HepG2 (cell line): ENCODE data around the gene SNX19. TPM values are rescaled to one million over a fixed set of nuclear protein-coding genes. Genes with fewer than 3 reads are reported as not detected.

Experiments
- ATAC-seq: fragments of 200-7000 bp; cut with Tn5 transposase; 3 replicates; pipeline ENCODE4 v1.9.1; 2020; ENCODE audit warnings: mild to moderate bottlenecking, moderate library complexity
- Bru-seq: library from RNA; stranded (reverse); fragments of 400-500 nt; gene quantifications from one replicate; lab custom pipeline; 2021; lab: Mats Ljungman, UMichigan
- BruChase-seq, 2 experiments: library from RNA; stranded (reverse); fragments of 400-500 nt; gene quantifications; one replicate each; lab custom pipeline; 2021; lab: Mats Ljungman, UMichigan
- BruUV-seq: library from RNA; stranded (reverse); fragments of 400-500 nt; replicated peaks from 2 replicates; lab custom pipeline; 2021; lab: Mats Ljungman, UMichigan
- CTCF ChIA-PET: fragments of 300-600 bp; formaldehyde crosslinking; extraction: SDS; loops from one replicate; lab custom pipeline; 2021; ENCODE audit warnings: low total read pairs, inconsistent platforms, low intra/inter-chr PET ratio; lab: Yijun Ruan, JAX
- POLR2A ChIA-PET: fragments of 350-600 bp; sonication (Branson Sonifier 250); formaldehyde crosslinking; loops from one replicate; lab custom pipeline; 2020; ENCODE audit warnings: antibody characterized with exemption, inconsistent platforms; lab: Yijun Ruan, JAX
- DNase-seq: peaks from one replicate; pipeline ENCODE4 v3.0.0-alpha.2; 2015; ENCODE audit warnings: low spot score
- FAIRE-seq: peaks from 3 replicates; lab custom pipeline; 2011; peaks lifted over from hg19 to GRCh38; lab: Jason Lieb, UNC
- H2AFZ ChIP-seq: one replicate; pipeline ENCODE4 v1.6.1; 2011; ENCODE audit warnings: low read length, inconsistent platforms
- H3K27ac ChIP-seq: fragments of 300-600 bp; 3 replicates; pipeline ENCODE4 v1.8.0; 2011; ENCODE audit warnings: mixed run types, mild to moderate bottlenecking, mixed read lengths, low read length, inconsistent platforms; ENCODE audit not compliant: insufficient read depth; ENCODE audit errors: extremely low read length
- H3K27me3 ChIP-seq, 2 experiments: fragments of 200-600 bp in 1 of 2; 2 replicates in 1 of 2; 3 replicates in 1 of 2; pipeline versions ENCODE4 v1.6.0 to v1.8.0; 2011; ENCODE audit warnings: low read length in 2 of 2, mild to moderate bottlenecking in 2 of 2, moderate library complexity in 2 of 2, inconsistent platforms in 1 of 2; ENCODE audit not compliant: insufficient read depth in 2 of 2, control insufficient read depth in 1 of 2
- H3K36me3 ChIP-seq, 2 experiments: fragments of 200-600 bp in 1 of 2; replicated peaks in 1 of 2; 2 replicates in 1 of 2; 3 replicates in 1 of 2; pipeline versions ENCODE4 v1.5.1 to v1.8.0; 2011; ENCODE audit warnings: low read length in 2 of 2, inconsistent platforms in 1 of 2; ENCODE audit not compliant: insufficient read depth in 2 of 2, control insufficient read depth in 1 of 2
- H3K4me1 ChIP-seq: 2 replicates; pipeline ENCODE4 v1.5.1; 2012; ENCODE audit warnings: low read length, inconsistent platforms; ENCODE audit not compliant: insufficient read depth
- H3K4me2 ChIP-seq: 2 replicates; pipeline ENCODE4 v1.6.0; 2011; ENCODE audit warnings: low read depth, low read length, inconsistent platforms
- H3K4me3 ChIP-seq, 3 experiments: fragments of 200-600 bp in 1 of 3; sonication (generic), shearing (Covaris generic) in 1 of 3; replicated peaks in 1 of 3; 2 replicates each; pipeline ENCODE4 v1.5.1; 2011 to 2016; ENCODE audit warnings: low read length in 3 of 3, inconsistent platforms in 2 of 3, low read depth in 2 of 3, mild to moderate bottlenecking in 2 of 3, control low read depth in 1 of 3, mixed read lengths in 1 of 3; ENCODE audit not compliant: insufficient read depth in 1 of 3
- H3K79me2 ChIP-seq: one replicate; pipeline ENCODE4 v1.6.1; 2011; ENCODE audit warnings: low read length, inconsistent platforms; ENCODE audit not compliant: insufficient read depth
- H3K9ac ChIP-seq: 2 replicates; pipeline ENCODE4 v1.6.0; 2011; ENCODE audit warnings: mild to moderate bottlenecking, low read depth, low read length, inconsistent platforms; ENCODE audit not compliant: insufficient read depth
- H3K9me3 ChIP-seq: 2 replicates; pipeline ENCODE4 v1.5.1; 2012; ENCODE audit warnings: mild to moderate bottlenecking, low read length
- H4K20me1 ChIP-seq: 2 replicates; pipeline ENCODE4 v1.6.0; 2011; ENCODE audit warnings: inconsistent platforms, mild to moderate bottlenecking, low read length, moderate library complexity; ENCODE audit not compliant: insufficient read depth
- GATAD1 ChIP-seq: IDR thresholded peaks from 2 replicates; pipeline ENCODE4 v1.6.1; 2016; ENCODE audit warnings: missing genetic modification reagents, missing compliant biosample characterization
- HOXA3 ChIP-seq: sonication (generic); formaldehyde crosslinking; IDR thresholded peaks from 2 replicates; pipeline ENCODE4 v1.5.0; 2020; ENCODE audit warnings: missing genetic modification reagents
- JUND ChIP-seq: sonication (generic); formaldehyde crosslinking; IDR thresholded peaks from 2 replicates; pipeline ENCODE4 v1.8.0; 2022; ENCODE audit warnings: mild to moderate bottlenecking, missing genetic modification reagents
- MTF2 ChIP-seq: sonication (generic); formaldehyde crosslinking; IDR thresholded peaks from 2 replicates; pipeline ENCODE4 v1.5.0; 2020; ENCODE audit warnings: missing genetic modification reagents, borderline replicate concordance
- NONO ChIP-seq, 2 experiments: fragments of 450-650 bp in 1 of 2; sonication (generic) in 1 of 2; formaldehyde crosslinking in 1 of 2; IDR thresholded peaks in 1 of 2; conservative IDR thresholded peaks in 1 of 2; 2 replicates each; pipeline versions ENCODE4 v1.6.1 to v1.8.0; 2017 to 2022; ENCODE audit warnings: mild to moderate bottlenecking in 1 of 2, missing genetic modification reagents in 1 of 2, moderate library complexity in 1 of 2
- RORA ChIP-seq: sonication (generic); formaldehyde crosslinking; IDR thresholded peaks from 2 replicates; pipeline ENCODE4 v1.5.0; 2020; ENCODE audit warnings: mild to moderate bottlenecking, missing genetic modification reagents, moderate library complexity
- ZBTB8A ChIP-seq: sonication (generic); formaldehyde crosslinking; IDR thresholded peaks from 2 replicates; pipeline ENCODE4 v1.4.0; 2020; ENCODE audit warnings: mild to moderate bottlenecking, low read depth, missing genetic modification reagents, borderline replicate concordance
- ZNF564 ChIP-seq: sonication (generic); formaldehyde crosslinking; IDR thresholded peaks from 2 replicates; pipeline ENCODE4 v1.8.1; 2023; ENCODE audit warnings: mild to moderate bottlenecking, missing genetic modification reagents
- ZNF7 ChIP-seq: IDR thresholded peaks from 2 replicates; pipeline ENCODE4 v1.6.1; 2016; ENCODE audit warnings: missing biosample characterization, missing genetic modification reagents
- ZSCAN22 ChIP-seq: sonication (generic); formaldehyde crosslinking; IDR thresholded peaks from 2 replicates; pipeline ENCODE4 v1.4.0; 2020; ENCODE audit warnings: mild to moderate bottlenecking, missing genetic modification reagents
- WGBS: methylation state at CpG from one replicate; pipeline ENCODE4 v1.1.6; 2017; ENCODE audit warnings: low lambda C conversion rate; 5-methylcytosine and 5-hydroxymethylcytosine counted together
- in situ Hi-C: cut with HindIII; loops from 2 replicates; pipeline ENCODE4 v1.10.0; 2017; ENCODE audit warnings: low pct_unique_long_range_greater_than_20kb; ENCODE audit not compliant: extremely low pct_ligation_motif_present
- intact Hi-C: fragments of 100-400 bp; cut with micrococcal nuclease; formaldehyde crosslinking; loops from one replicate; pipeline ENCODE4 v1.10.0; 2022; ENCODE audit not compliant: unreplicated experiment
- long read RNA-seq, 2 experiments: library from RNA in 1 of 2; library from polyadenylated mRNA in 1 of 2; stranded (forward) in 1 of 2; unstranded in 1 of 2; transcript quantifications; one replicate each; pipeline ENCODE4 v2.0.0, GENCODE V29; 2019 to 2022
- polyA minus RNA-seq, 3 experiments: library from RNA; depleted of rRNA, polyadenylated mRNA; stranded (reverse); fragments of >200 nt; gene quantifications; 2 replicates each; pipeline ENCODE4 v1.2.3, GENCODE V29; 2011; ENCODE audit warnings: low replicate concordance in 1 of 3
- polyA plus RNA-seq, 8 experiments: library from polyadenylated mRNA; depleted of rRNA in 3 of 8; stranded (reverse) in 7 of 8; unstranded in 1 of 8; fragments of >200 nt; fragmentation: Illumina TruSeq in 4 of 8; extraction: Trizol in 4 of 8; gene quantifications; 2 replicates each; pipeline versions ENCODE4 v1.2.1 to v1.2.3, GENCODE V29; 2011 to 2016; ENCODE audit warnings: low read depth in 4 of 8, missing spikeins in 1 of 8, mixed read lengths in 1 of 8; ENCODE audit not compliant: insufficient read depth in 1 of 8
- total RNA-seq, 5 experiments: library from RNA; depleted of rRNA; stranded (reverse); fragments of >200 nt; fragmentation: Illumina TruSeq; extraction: Trizol; gene quantifications; 2 replicates each; pipeline ENCODE4 v1.2.3, GENCODE V29; 2016; ENCODE audit warnings: low read depth in 1 of 5
- TF ChIP-seq, protein P1 (sequence below): sonication (generic); formaldehyde crosslinking; IDR thresholded peaks from 2 replicates; pipeline ENCODE4 v1.9.0; 2022; ENCODE audit warnings: low read depth, missing genetic modification reagents
- TF ChIP-seq, protein P2 (sequence below): sonication (generic); formaldehyde crosslinking; IDR thresholded peaks from 2 replicates; pipeline ENCODE4 v1.4.0; 2020; ENCODE audit warnings: missing genetic modification reagents
- TF ChIP-seq, protein P3 (sequence below): sonication (generic); formaldehyde crosslinking; IDR thresholded peaks from 2 replicates; pipeline ENCODE4 v1.4.0; 2020; ENCODE audit warnings: mild to moderate bottlenecking, missing genetic modification reagents

Gene SNX19, protein sequence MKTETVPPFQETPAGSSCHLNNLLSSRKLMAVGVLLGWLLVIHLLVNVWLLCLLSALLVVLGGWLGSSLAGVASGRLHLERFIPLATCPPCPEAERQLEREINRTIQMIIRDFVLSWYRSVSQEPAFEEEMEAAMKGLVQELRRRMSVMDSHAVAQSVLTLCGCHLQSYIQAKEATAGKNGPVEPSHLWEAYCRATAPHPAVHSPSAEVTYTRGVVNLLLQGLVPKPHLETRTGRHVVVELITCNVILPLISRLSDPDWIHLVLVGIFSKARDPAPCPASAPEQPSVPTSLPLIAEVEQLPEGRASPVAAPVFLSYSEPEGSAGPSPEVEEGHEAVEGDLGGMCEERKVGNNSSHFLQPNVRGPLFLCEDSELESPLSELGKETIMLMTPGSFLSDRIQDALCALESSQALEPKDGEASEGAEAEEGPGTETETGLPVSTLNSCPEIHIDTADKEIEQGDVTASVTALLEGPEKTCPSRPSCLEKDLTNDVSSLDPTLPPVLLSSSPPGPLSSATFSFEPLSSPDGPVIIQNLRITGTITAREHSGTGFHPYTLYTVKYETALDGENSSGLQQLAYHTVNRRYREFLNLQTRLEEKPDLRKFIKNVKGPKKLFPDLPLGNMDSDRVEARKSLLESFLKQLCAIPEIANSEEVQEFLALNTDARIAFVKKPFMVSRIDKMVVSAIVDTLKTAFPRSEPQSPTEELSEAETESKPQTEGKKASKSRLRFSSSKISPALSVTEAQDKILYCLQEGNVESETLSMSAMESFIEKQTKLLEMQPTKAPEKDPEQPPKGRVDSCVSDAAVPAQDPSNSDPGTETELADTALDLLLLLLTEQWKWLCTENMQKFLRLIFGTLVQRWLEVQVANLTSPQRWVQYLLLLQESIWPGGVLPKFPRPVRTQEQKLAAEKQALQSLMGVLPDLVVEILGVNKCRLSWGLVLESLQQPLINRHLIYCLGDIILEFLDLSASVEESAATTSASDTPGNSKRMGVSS
- 0.27 and 0.46 TPM in 2 replicates for total RNA-seq (2016; rRNA removed; fragmentation: Illumina TruSeq; extraction: Trizol)
- not detected in 2 replicates for total RNA-seq (2016; cell fraction: cytosol; rRNA removed; fragmentation: Illumina TruSeq; extraction: Trizol; ENCODE audit: low read depth)
- 0.06 and 0.26 TPM in 2 replicates for total RNA-seq (2016; cell fraction: insoluble cytoplasmic fraction; rRNA removed; fragmentation: Illumina TruSeq; extraction: Trizol)
- total RNA-seq (2016; cell fraction: membrane; rRNA removed; fragmentation: Illumina TruSeq; extraction: Trizol) = 0.10 and 0.15 TPM in 2 replicates
- total RNA-seq (2016; cell fraction: nucleus; rRNA removed; fragmentation: Illumina TruSeq; extraction: Trizol) = 0.78 and 0.81 TPM in 2 replicates
- polyA plus RNA-seq (2011; rRNA removed) = 0.13 and 0.21 TPM in 2 replicates
- polyA plus RNA-seq (2011; cell fraction: cytosol; rRNA removed) = 0.17 and 0.23 TPM in 2 replicates
- 0.29 and 0.31 TPM in 2 replicates for polyA plus RNA-seq (2011; cell fraction: nucleus; rRNA removed)
- 0.12 and 0.40 TPM in 2 replicates for polyA plus RNA-seq (2012)
- 0.03 TPM in 1 of 2 replicates, not detected in the other for polyA plus RNA-seq (2016; cell fraction: cytosol; fragmentation: Illumina TruSeq; extraction: Trizol; ENCODE audit: low read depth)
- polyA plus RNA-seq (2016; cell fraction: insoluble cytoplasmic fraction; fragmentation: Illumina TruSeq; extraction: Trizol; ENCODE audit: low read depth) = 0.11 and 0.15 TPM in 2 replicates
- polyA plus RNA-seq (2016; cell fraction: membrane; fragmentation: Illumina TruSeq; extraction: Trizol; ENCODE audit: low read depth) = 0.08 and 0.15 TPM in 2 replicates
- 0.07 and 0.15 TPM in 2 replicates for polyA plus RNA-seq (2016; cell fraction: nucleus; fragmentation: Illumina TruSeq; extraction: Trizol; ENCODE audit: insufficient read depth, low read depth)
- 0.74 and 44.9 TPM in 2 replicates for polyA minus RNA-seq (2011; rRNA and poly(A)+ RNA removed; ENCODE audit: low replicate concordance)
- polyA minus RNA-seq (2011; cell fraction: cytosol; rRNA and poly(A)+ RNA removed) = 0.53 and 0.69 TPM in 2 replicates
- 1.0 and 1.2 TPM in 2 replicates for polyA minus RNA-seq (2011; cell fraction: nucleus; rRNA and poly(A)+ RNA removed)
- Bru-seq, nascent RNA = percentile 21 among the genes with signal in this experiment
- BruChase-seq, experiment 1, labeled RNA remaining after a 6-hour chase = percentile 24 among the genes with signal in this experiment
- BruChase-seq, experiment 2, labeled RNA remaining after a 2-hour chase = percentile 24 among the genes with signal in this experiment
- long read RNA-seq, experiment 1 = 0 reads
- long read RNA-seq, experiment 2 = 0 reads

DNA sequence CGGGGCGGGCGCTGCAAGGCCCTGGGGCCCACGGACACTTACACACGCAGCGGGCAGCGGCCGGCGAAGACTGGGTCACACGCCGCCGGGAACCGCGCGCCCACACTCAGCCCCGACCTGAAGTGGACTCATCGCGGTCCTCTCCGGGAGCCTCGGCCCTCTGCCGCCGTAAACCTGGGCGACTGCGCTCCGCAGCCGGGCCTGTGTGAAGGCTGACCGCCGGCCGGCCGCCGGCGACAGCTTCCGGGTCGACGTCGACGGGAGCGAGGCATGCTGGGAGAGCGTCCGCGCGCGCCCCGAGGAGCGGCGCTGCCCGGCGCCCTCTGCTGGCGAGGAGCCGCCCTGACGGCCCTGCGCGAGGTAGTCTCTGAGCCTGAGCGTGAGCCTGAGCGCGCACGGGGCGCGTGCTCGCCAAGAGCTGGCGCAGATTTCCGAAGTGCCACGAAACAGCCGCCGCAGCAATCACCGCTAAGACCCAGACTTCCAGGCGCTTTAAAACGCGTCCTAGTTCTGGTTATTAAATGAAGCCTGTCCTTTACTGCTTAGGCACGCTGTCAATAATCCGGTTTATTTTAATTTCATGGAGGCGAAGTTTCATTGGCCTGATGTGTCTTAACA lies at the start of gene SNX19:
Gene SNX19, minus strand, starts transcription at position 242 of the 618 bp plus-strand sequence. CDS start 540 bp downstream, outside the sequence.
- intact Hi-C loops (no loop called here), in situ Hi-C loops (no loop called here)
- DNase-seq = no peak
- no peak for FAIRE-seq
- BruUV-seq = no TSS peak
- H3K79me2 ChIP-seq = no peaks in the 10 kb centered on the region
- 0 out of 5 replicates have a peak, but pooled peaks cover 0 to 8% of the 10 kb centered on the region in 2 experiments for H3K27me3 ChIP-seq
- H3K36me3 ChIP-seq = no peaks in the 10 kb centered on the region
- no peak within 1 kb of the TSS for H3K4me2 ChIP-seq
- ATAC-seq = peak; percentile 57; the same call in 2 of the 3 replicates
- ChIA-PET CTCF (no interaction called here), POLR2A (no interaction called here)
- no peaks in the 10 kb centered on the region for H4K20me1 ChIP-seq
- no peaks in the 10 kb centered on the region for H3K4me1 ChIP-seq
- H2AFZ ChIP-seq = no peak within 1 kb of the TSS
- no peak within 1 kb of the TSS for H3K27ac ChIP-seq
- no peaks in the 10 kb centered on the region for H3K9me3 ChIP-seq
- no peak within 1 kb of the TSS for H3K4me3 ChIP-seq
- H3K9ac ChIP-seq = no peak within 1 kb of the TSS
- WGBS = 55% methylated on average over 15 of the region's 72 CpGs
- TF ChIP-seq ZNF7 (no peak), NONO (IDR thresholded peaks at IDR 0.05) (no peak), NONO (CRISPR knock-in tag; conservative IDR thresholded peaks at IDR 0.05) (no peak), JUND (no peak), GATAD1 (CRISPR knock-in tag) (no peak), MTF2 (CRISPR knock-in tag) (no peak), ZSCAN22 (no peak), ZBTB8A (CRISPR knock-in tag) (no peak), ZNF564 (CRISPR knock-in tag) (no peak), RORA (CRISPR knock-in tag) (no peak), HOXA3 (CRISPR knock-in tag) (peak; percentile 32; the same call in 1 of the 2 replicates)
- TF ChIP-seq, protein P1, sequence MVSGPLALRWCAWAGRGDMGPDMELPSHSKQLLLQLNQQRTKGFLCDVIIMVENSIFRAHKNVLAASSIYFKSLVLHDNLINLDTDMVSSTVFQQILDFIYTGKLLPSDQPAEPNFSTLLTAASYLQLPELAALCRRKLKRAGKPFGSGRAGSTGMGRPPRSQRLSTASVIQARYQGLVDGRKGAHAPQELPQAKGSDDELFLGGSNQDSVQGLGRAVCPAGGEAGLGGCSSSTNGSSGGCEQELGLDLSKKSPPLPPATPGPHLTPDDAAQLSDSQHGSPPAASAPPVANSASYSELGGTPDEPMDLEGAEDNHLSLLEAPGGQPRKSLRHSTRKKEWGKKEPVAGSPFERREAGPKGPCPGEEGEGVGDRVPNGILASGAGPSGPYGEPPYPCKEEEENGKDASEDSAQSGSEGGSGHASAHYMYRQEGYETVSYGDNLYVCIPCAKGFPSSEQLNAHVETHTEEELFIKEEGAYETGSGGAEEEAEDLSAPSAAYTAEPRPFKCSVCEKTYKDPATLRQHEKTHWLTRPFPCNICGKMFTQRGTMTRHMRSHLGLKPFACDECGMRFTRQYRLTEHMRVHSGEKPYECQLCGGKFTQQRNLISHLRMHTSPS (CRISPR knock-in tag) = no peak
- TF ChIP-seq, protein P2, sequence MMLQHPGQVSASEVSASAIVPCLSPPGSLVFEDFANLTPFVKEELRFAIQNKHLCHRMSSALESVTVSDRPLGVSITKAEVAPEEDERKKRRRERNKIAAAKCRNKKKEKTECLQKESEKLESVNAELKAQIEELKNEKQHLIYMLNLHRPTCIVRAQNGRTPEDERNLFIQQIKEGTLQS (CRISPR knock-in tag) = no peak
- TF ChIP-seq, protein P3, sequence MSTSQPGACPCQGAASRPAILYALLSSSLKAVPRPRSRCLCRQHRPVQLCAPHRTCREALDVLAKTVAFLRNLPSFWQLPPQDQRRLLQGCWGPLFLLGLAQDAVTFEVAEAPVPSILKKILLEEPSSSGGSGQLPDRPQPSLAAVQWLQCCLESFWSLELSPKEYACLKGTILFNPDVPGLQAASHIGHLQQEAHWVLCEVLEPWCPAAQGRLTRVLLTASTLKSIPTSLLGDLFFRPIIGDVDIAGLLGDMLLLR = no peak
